HG03108 (cell line): ENCODE measurements around the gene POLR1A.

Experiments used
- ATAC-seq: cut with Tn5 transposase; IDR thresholded peaks from one replicate; pipeline ENCODE4 v1.9.1; 2021; ENCODE audit warnings: moderate library complexity; ENCODE audit not compliant: unreplicated experiment

Gene POLR1A

GRCh38 chr2:86105252-86105968 is at the start of gene POLR1A:
Gene POLR1A (minus strand): TSS chr2:86105886. CDS start chr2:86105776, 110 bp downstream.
- peak; percentile 73 for ATAC-seq

- ATAC-seq = no peak
Observed at GRCh38 chr2:86150502-86150901, 44.8 kb upstream of the POLR1A start.

DNA sequence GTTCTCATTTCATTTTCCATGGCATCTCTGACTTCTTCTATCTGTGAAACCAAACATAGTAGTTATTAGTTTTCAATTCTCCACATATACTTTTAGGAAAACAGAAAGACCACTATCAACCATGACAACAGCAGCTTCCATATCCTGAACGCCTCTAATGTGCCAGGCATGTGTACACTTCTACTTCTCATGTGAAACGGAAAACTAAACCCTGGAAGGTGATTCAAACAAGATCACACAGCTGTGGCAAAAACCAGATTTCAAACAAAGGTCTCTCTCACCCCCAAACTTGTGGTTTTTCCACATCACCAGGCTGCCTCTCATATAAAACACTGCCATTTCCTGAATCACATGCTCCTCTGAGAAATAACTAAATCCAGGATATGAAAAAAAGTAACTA is 42.1 kb upstream of the POLR1A start:
- no peak for ATAC-seq

GRCh38 chr2:86143926-86144685 is 38.4 kb upstream of the POLR1A start:
- ATAC-seq = no peak

- ATAC-seq = no peak
Observed at GRCh38 chr2:86143307-86143706, 37.6 kb upstream of the POLR1A start.

DNA sequence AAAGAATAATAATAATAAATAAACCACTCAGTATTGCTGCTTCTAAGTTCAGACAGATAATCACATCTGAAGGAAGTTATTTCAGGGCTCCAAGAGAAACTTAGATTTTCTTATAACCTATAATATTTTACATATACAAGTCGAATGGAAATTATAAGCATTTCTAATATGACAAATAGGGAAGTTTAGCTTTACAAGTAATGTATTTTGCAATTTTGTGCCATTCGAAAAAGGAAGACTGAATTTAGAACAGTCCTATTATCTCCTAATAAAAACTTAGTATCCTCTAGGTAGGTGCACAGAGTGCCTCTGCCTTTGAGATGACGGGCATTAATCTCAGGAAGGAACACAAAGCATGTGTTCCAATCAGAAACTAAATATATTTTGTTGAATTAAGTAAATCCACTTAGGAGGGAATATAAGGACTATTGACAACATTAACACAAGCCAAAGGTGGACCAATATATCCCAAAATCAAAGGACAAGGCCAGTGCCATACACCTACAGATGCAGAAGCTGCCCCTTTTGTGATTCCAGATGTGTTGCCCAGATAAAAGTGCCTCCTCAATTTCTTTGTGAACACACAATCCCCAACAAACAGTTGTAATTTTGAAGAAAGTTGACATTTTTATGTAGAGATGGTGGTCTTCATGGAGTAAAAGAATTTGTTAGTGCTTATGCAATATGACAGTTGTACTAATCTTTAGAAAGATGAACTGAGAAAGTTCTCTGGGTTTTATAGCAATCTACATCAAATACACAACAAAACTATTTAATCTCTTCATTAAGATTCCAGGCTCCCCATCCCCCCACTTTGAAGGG is 37.0 kb upstream of the POLR1A start:
- ATAC-seq = no peak

GRCh38 chr2:86140969-86141392 is 35.3 kb upstream of the POLR1A start:
- ATAC-seq = no peak

GRCh38 chr2:86139981-86140380 is 34.3 kb upstream of the POLR1A start:
- no peak for ATAC-seq

- ATAC-seq = no peak
Observed at GRCh38 chr2:86138736-86139625, 33.3 kb upstream of the POLR1A start.

DNA sequence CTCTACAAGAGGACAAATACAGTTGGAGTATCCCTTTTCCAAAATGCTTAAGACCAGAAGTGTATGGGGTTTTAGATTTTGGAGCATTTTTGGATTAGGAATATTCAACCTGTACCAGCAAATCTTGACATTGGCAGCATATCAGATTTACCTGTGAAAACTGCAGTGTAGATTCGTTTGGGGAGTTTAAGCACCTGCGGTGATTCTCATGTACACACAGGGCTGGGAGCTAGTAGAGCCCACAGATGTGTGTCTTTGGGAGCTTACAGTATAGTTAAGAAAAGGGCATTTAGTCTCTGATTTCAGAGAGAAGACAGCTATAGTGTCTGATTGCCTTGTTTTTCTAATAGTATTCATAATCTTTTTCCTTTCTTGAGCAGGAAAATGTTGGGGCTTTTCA is 30.5 kb upstream of the POLR1A start:
- ATAC-seq = no peak

GRCh38 chr2:86135653-86136052 is 30.0 kb upstream of the POLR1A start:
- no peak for ATAC-seq

DNA sequence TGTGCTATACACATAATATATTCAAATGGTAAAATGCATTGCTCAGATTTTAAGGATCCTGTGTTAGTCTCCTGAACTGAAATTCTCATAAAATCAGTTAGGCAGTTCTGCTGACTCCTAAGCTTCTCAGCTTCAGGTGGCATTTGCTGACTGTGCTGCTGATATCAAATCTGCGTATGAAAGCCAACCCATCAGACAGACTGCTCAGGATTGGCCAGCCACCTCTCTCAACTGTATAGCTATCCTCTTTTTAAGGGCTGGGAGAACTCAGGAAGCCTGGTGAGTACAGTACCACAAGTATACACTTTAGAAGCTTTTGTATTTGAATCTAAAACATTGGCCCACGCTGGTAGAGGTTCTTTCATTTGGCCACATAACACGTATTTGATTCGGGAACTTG is 29.0 kb upstream of the POLR1A start:
- no peak for ATAC-seq

DNA sequence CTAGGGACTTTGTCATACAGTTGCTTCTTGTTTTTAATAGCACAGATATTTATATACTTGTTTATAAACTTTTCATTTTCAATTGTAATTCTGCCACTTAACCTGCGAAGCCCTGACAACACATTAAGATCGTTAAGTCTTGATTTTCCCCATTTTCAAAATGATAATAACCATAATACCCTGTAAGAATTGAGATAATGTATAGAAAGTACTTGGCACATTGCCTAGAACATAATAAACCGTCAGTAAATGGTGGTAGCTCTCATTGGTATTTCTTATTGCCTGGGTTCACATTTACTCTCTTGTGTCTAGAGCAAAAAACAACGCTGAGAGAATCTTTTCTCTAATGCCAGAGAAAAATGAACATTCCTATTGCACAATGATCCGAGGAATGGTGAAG is 19.0 kb upstream of the POLR1A start:
- ATAC-seq = no peak

- ATAC-seq = no peak
Observed at GRCh38 chr2:86123328-86123925, 17.7 kb upstream of the POLR1A start.

DNA sequence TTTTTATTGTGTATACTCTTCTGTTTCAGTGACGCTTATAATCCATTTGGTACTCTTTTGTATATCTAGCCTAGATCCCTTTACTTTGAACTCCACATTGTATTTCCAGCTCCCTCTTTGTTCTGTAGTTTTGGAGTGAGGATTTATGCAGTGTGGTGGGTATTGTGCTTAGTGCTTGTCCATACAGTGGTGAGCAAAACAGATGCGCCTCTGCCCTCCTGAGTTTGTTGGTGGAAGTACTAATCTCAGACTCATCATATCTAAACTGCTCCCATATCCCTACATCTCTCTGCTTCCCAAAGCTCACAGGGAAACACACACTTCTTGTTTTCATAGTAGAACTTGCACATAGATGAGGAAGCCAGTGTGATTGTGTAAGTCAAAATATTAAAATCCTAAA is 12.4 kb upstream of the POLR1A start:
- no peak for ATAC-seq

DNA sequence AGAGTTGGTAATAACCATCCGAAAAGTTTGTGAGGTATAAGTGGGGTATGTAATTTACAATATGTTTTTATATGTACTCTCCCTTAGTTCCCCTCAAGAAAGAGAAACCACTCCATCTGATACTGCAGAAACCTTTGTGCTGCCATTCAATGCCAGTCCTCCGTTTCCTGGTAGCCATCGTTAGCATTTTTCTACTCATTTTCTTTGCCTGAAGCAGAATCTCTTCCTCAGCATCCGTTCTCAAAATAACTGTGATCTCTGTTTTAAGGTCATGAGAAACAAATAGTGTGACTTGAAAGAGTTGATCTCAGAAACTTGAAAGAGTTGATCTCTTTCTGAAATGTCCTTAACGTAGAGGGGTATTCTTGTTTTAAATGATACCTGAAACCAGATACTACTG is 1.3 kb upstream of the POLR1A start:
- no peak for ATAC-seq

DNA sequence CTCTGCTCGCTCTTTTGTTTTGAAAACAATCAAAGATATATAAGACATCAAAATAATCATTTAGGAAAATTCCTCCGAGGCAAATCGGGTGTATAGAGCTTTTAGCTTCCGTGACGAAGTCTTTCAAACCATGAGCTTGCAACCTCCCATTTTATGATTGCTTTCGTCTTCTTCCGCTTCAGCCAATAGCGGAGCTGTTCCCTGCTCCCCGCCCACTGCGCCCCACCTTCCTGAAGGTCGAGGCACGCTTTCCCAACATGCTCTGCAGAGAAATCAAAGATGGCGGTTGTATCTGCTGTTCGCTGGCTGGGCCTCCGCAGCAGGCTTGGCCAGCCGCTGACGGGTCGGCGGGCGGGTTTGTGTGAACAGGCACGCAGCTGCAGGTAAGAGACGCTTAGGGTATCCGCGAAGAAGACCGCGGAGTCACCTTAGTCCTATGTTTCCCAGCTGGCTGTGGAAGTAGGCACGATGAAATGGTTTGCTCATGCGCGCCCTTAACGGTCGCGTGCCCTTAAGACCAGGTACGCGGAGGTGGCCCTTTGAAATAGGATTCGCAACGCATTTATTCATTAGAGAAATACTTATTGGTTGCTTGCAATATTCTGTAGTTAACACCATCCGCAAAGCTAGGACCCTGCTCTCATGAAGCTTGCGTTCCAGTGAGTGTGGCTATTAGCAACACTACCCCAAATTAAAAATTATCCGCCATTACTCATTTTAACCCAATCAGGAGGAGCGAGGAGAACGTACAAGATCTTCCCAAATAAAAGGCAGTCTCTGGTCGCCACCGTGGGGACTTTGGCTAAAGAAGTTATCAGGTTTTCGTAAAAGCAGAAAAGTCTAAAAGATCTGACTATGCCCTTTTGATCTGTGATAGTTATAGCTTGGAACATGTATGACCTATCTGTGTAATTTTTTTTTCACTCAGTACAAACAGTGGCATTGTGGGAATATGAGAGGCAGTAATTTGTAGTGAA is 571 bp upstream of the POLR1A start, which contains the start of gene PTCD3:
Gene PTCD3, plus strand, starts transcription at position 267 of the 977 bp plus-strand sequence. Its CDS starts 13 bp downstream, at position 280.
- peak; percentile 83 for ATAC-seq

DNA sequence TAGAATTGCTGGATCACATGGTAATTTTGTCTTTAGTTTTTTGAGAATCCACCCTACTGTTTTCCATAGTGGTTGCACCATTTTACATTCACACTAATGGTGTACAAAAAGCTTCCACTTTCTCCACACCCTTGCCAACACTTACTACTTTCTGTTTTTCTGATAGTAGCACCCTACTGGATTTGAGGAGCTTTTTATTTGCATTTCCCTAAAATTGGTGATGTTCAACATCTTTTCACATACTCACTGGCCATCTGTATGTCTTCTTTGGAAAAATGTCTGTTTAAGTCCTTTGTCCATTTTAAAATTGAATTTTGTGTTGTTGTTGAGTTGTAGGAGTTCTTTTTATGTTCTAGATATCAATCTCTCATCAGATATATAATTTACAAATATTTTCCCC is 3.5 kb downstream of the POLR1A start:
- ATAC-seq = no peak

GRCh38 chr2:86097913-86098312 is 7.8 kb downstream of the POLR1A start:
- no peak for ATAC-seq
